Neural cell (in vitro differentiated cells): Measurements from ENCODE around the gene SHISA5.

Experiments
- EP300 ChIP-seq: fragments of 450-650 bp; conservative IDR thresholded peaks from 2 replicates; pipeline ENCODE4 v1.6.1; 2014; ENCODE audit warnings: antibody characterized with exemption, mild to moderate bottlenecking, moderate library complexity; ENCODE audit not compliant: poor library complexity, severe bottlenecking
- EZH2 ChIP-seq: fragments of 200-600, 300-800 bp; shearing (Covaris generic), sonication (generic); IDR thresholded peaks from 2 replicates; pipeline ENCODE4 v1.6.1; 2014; ENCODE audit warnings: antibody characterized with exemption, low read length, borderline replicate concordance, mild to moderate bottlenecking; ENCODE audit not compliant: insufficient read depth, poor library complexity, severe bottlenecking
- POLR2AphosphoS5 ChIP-seq: IDR thresholded peaks from 2 replicates; pipeline ENCODE4 v1.6.1; 2012
- TF ChIP-seq, protein P1 (sequence below): fragments of 450-650 bp; IDR thresholded peaks from 2 replicates; pipeline ENCODE4 v1.5.1; 2014; ENCODE audit warnings: antibody characterized with exemption, mild to moderate bottlenecking, moderate library complexity; ENCODE audit not compliant: poor library complexity, severe bottlenecking

DNA sequence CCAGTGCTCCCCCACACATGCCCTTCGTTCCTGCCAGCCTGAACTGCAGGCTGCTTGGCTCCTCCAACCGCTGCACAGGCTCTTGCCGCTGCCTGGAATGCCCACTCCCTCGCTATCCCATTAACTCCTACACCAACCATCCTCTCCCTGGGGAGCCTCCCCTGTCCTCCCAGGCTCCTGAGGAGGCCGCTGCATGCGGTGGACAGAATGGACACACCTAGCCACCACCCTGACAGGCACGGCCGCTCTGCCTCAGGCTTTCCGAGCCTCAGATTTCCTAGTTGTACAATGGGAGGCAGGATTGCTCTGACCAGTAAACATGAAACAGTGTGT, 76.4 kb downstream of the SHISA5 start:
- TF ChIP-seq EP300 (no peak), EZH2 (no peak), POLR2AphosphoS5 (no peak)
- TF ChIP-seq, protein P1, sequence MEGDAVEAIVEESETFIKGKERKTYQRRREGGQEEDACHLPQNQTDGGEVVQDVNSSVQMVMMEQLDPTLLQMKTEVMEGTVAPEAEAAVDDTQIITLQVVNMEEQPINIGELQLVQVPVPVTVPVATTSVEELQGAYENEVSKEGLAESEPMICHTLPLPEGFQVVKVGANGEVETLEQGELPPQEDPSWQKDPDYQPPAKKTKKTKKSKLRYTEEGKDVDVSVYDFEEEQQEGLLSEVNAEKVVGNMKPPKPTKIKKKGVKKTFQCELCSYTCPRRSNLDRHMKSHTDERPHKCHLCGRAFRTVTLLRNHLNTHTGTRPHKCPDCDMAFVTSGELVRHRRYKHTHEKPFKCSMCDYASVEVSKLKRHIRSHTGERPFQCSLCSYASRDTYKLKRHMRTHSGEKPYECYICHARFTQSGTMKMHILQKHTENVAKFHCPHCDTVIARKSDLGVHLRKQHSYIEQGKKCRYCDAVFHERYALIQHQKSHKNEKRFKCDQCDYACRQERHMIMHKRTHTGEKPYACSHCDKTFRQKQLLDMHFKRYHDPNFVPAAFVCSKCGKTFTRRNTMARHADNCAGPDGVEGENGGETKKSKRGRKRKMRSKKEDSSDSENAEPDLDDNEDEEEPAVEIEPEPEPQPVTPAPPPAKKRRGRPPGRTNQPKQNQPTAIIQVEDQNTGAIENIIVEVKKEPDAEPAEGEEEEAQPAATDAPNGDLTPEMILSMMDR = no peak
